RWPE2 (cell line): ENCODE data around the gene RFX5.
A peak's percentile ranks its signal among the peaks of the same experiment; 100 is the strongest.

Experiments used
- ATAC-seq: fragments of 200-7000 bp; cut with Tn5 transposase; 3 replicates; pipeline ENCODE4 v1.9.1; 2021; ENCODE audit warnings: low read depth
- DNase-seq: peaks from one replicate; pipeline ENCODE4 v3.0.0-alpha.2; 2020; ENCODE audit warnings: low spot score
- H3K27ac ChIP-seq: fragments of 450-650 bp; 2 replicates; pipeline ENCODE4 v1.5.1; 2017; ENCODE audit warnings: mild to moderate bottlenecking; ENCODE audit not compliant: poor library complexity, severe bottlenecking
- H3K27me3 ChIP-seq: fragments of 250-450 bp; sonication (Bioruptor Pico); 2 replicates; pipeline ENCODE4 v1.5.1; 2021; ENCODE audit warnings: mild to moderate bottlenecking, moderate library complexity; ENCODE audit not compliant: insufficient read depth, poor library complexity, severe bottlenecking
- H3K36me3 ChIP-seq: fragments of 250-450 bp; sonication (Bioruptor Pico); 2 replicates; pipeline ENCODE4 v1.5.1; 2020; ENCODE audit warnings: low read depth, mild to moderate bottlenecking, moderate library complexity
- H3K4me1 ChIP-seq: fragments of 250-450 bp; sonication (Bioruptor Pico); 2 replicates; pipeline ENCODE4 v1.5.1; 2021; ENCODE audit warnings: mild to moderate bottlenecking, moderate library complexity; ENCODE audit not compliant: insufficient read depth, poor library complexity, severe bottlenecking
- H3K4me3 ChIP-seq: fragments of 250-450 bp; sonication (Bioruptor Pico); 2 replicates; pipeline ENCODE4 v1.5.1; 2021; ENCODE audit warnings: mild to moderate bottlenecking, moderate library complexity; ENCODE audit not compliant: severe bottlenecking
- H3K9me3 ChIP-seq: fragments of 250-450 bp; sonication (Bioruptor Pico); 2 replicates; pipeline ENCODE4 v1.5.1; 2021; ENCODE audit warnings: mild to moderate bottlenecking, moderate library complexity; ENCODE audit not compliant: severe bottlenecking
- TF ChIP-seq, protein P1 (sequence below): fragments of 450-650 bp; IDR thresholded peaks from one replicate; pipeline ENCODE4 v1.5.1; 2017; ENCODE audit warnings: mild to moderate bottlenecking, moderate library complexity; ENCODE audit not compliant: poor library complexity, severe bottlenecking

Gene RFX5

GRCh38 chr1:151342021-151342420 is 5.0 kb downstream of the RFX5 start:
- Histone ChIP-seq H3K9me3 (no peaks in the 10 kb centered on the region), H3K27ac (no peak overlapping the region), H3K36me3 (peaks cover 32% of the 10 kb centered on the region), H3K27me3 (no peaks in the 10 kb centered on the region), H3K4me3 (no peak overlapping the region), H3K4me1 (no peaks in the 10 kb centered on the region)
- TF ChIP-seq, protein P1, sequence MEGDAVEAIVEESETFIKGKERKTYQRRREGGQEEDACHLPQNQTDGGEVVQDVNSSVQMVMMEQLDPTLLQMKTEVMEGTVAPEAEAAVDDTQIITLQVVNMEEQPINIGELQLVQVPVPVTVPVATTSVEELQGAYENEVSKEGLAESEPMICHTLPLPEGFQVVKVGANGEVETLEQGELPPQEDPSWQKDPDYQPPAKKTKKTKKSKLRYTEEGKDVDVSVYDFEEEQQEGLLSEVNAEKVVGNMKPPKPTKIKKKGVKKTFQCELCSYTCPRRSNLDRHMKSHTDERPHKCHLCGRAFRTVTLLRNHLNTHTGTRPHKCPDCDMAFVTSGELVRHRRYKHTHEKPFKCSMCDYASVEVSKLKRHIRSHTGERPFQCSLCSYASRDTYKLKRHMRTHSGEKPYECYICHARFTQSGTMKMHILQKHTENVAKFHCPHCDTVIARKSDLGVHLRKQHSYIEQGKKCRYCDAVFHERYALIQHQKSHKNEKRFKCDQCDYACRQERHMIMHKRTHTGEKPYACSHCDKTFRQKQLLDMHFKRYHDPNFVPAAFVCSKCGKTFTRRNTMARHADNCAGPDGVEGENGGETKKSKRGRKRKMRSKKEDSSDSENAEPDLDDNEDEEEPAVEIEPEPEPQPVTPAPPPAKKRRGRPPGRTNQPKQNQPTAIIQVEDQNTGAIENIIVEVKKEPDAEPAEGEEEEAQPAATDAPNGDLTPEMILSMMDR = no peak
- ATAC-seq = no peak
- DNase-seq = no peak

- peak; percentile 82 for ATAC-seq
- TF ChIP-seq, protein P1 = peak; percentile 85
- no peak for DNase-seq
- no peaks in the 10 kb centered on the region for H3K9me3 ChIP-seq
- H3K4me1 ChIP-seq = no peaks in the 10 kb centered on the region
- no peaks in the 10 kb centered on the region for H3K27me3 ChIP-seq
- H3K36me3 ChIP-seq = peaks cover 32% of the 10 kb centered on the region
- H3K27ac ChIP-seq = no peak overlapping the region
- no peak overlapping the region for H3K4me3 ChIP-seq
Observed at GRCh38 chr1:151340870-151341754, 5.9 kb downstream of the RFX5 start.

- Histone ChIP-seq H3K27me3 (no peaks in the 10 kb centered on the region), H3K27ac (no peak overlapping the region), H3K36me3 (peaks cover 2% of the 10 kb centered on the region; the same call in 1 of the 2 replicates), H3K4me1 (no peaks in the 10 kb centered on the region), H3K9me3 (no peaks in the 10 kb centered on the region), H3K4me3 (no peak overlapping the region)
- DNase-seq = no peak
- TF ChIP-seq, protein P1 = no peak
- ATAC-seq = no peak
Observed at GRCh38 chr1:151336556-151336955, 10.5 kb downstream of the RFX5 start.

DNA sequence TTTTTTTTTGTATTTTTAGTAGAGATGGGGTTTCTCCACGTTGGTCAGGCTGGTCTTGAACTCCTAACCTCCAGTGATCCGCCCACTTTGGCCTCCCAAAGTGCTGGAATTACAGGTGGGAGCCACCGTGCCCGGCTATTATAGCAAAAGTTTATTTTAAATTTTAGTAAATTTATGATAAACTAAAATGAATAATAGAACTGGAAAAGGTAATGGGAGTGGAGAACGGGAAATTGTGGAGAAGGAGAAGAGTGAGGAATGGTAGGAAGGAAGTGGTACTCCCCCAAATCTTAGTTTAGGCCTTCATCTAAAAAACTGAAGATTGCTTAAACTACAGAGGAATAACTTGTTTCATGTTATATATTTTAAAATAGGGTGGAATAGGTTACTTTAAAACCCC is 12.2 kb downstream of the RFX5 start:
- ATAC-seq (no peak), DNase-seq (no peak)
- no peaks in the 10 kb centered on the region for H3K4me1 ChIP-seq
- TF ChIP-seq, protein P1 = no peak
- no peak overlapping the region for H3K27ac ChIP-seq
- no peaks in the 10 kb centered on the region for H3K9me3 ChIP-seq
- H3K27me3 ChIP-seq = no peaks in the 10 kb centered on the region
- H3K4me3 ChIP-seq = no peak overlapping the region
- no peaks in the 10 kb centered on the region for H3K36me3 ChIP-seq
